K562 (cell line): ENCODE measurements around the gene TUBB4B. TPM values are rescaled to one million over a fixed set of nuclear protein-coding genes. Genes with fewer than 3 reads are reported as not detected.

Source experiments
- FOS ChIP-seq: IDR thresholded peaks from 3 replicates; pipeline ENCODE4 v1.6.1; 2011; ENCODE audit not compliant: insufficient read length; ENCODE audit errors: extremely low read depth
- FOXA3 ChIP-seq, 2 experiments: fragments of 450-650 bp in 1 of 2; sonication (generic) in 1 of 2; formaldehyde crosslinking; IDR thresholded peaks in 1 of 2; conservative IDR thresholded peaks in 1 of 2; 2 replicates each; pipeline versions ENCODE4 v1.4.0 to v1.8.0; 2020 to 2022; ENCODE audit warnings: mild to moderate bottlenecking in 2 of 2, missing genetic modification reagents in 1 of 2
- FOXK1 ChIP-seq: sonication (generic); formaldehyde crosslinking; IDR thresholded peaks from 2 replicates; pipeline ENCODE4 v1.8.0; 2022; ENCODE audit warnings: missing genetic modification reagents, mild to moderate bottlenecking, borderline replicate concordance
- HMGXB4 ChIP-seq: sonication (generic); formaldehyde crosslinking; IDR thresholded peaks from 2 replicates; pipeline ENCODE4 v1.8.1; 2023; ENCODE audit warnings: mild to moderate bottlenecking, missing genetic modification reagents
- NFYB ChIP-seq: IDR thresholded peaks from 2 replicates; pipeline ENCODE4 v1.6.1; 2011; ENCODE audit warnings: mild to moderate bottlenecking, moderate library complexity; ENCODE audit not compliant: insufficient read length; ENCODE audit errors: extremely low read depth
- NONO ChIP-seq, 2 experiments: fragments of 200-400 bp in 1 of 2; fragments of 450-650 bp in 1 of 2; formaldehyde crosslinking in 1 of 2; IDR thresholded peaks; 2 replicates each; pipeline ENCODE4 v1.6.1; 2017; ENCODE audit warnings: low read depth in 2 of 2, mild to moderate bottlenecking in 2 of 2, moderate library complexity in 2 of 2, low read length in 1 of 2
- PHB ChIP-seq: fragments of 250-450 bp; sonication (Bioruptor Pico); IDR thresholded peaks from 2 replicates; pipeline ENCODE4 v1.5.0; 2021
- SUPT5H ChIP-seq: fragments of 450-650 bp; IDR thresholded peaks from 2 replicates; pipeline ENCODE4 v1.6.1; 2016
- TAF1 ChIP-seq: IDR thresholded peaks from 2 replicates; pipeline ENCODE4 v1.6.1; 2011; ENCODE audit warnings: mild to moderate bottlenecking, low read length, moderate library complexity; ENCODE audit not compliant: insufficient read depth, control insufficient read depth, severe bottlenecking; ENCODE audit errors: extremely low read depth
- TARDBP ChIP-seq: fragments of 450-650 bp; IDR thresholded peaks from 2 replicates; pipeline ENCODE4 v1.6.1; 2016
- polyA plus RNA-seq, 8 experiments: library from polyadenylated mRNA; depleted of rRNA in 4 of 8; stranded (reverse) in 5 of 8; unstranded in 3 of 8; fragments of >200 nt; fragmentation: Nextera tagmentation in 2 of 8; fragmentation: Illumina TruSeq in 1 of 8; extraction: Ambion mirVana in 2 of 8; extraction: Trizol in 1 of 8; gene quantifications; 2 replicates each; pipeline versions ENCODE4 v1.2.1 to v1.2.3, GENCODE V29; 2011 to 2014; ENCODE audit warnings: inconsistent platforms in 1 of 8, missing spikeins in 1 of 8
- total RNA-seq, 7 experiments: library from RNA; depleted of rRNA in 6 of 7; stranded (reverse); fragments of >200 nt in 6 of 7; fragmentation: Illumina TruSeq in 2 of 7; extraction: Trizol in 2 of 7; gene quantifications; 2 replicates each; pipeline versions ENCODE4 v1.2.1 to v1.2.3, GENCODE V29; 2011 to 2021; ENCODE audit warnings: low replicate concordance in 1 of 7
- TF ChIP-seq, protein P1 (sequence below): sonication (generic); formaldehyde crosslinking; IDR thresholded peaks from 2 replicates; pipeline ENCODE4 v1.8.0; 2022; ENCODE audit warnings: mild to moderate bottlenecking, missing genetic modification reagents
- TF ChIP-seq, protein P2 (sequence below): fragments of 250-450 bp; sonication (Bioruptor Pico); IDR thresholded peaks from 2 replicates; pipeline ENCODE4 v1.8.0; 2022; ENCODE audit warnings: moderate library complexity, mild to moderate bottlenecking, inconsistent platforms
- TF ChIP-seq, protein P3 (sequence below): fragments of 450-650 bp; formaldehyde crosslinking; IDR thresholded peaks from 2 replicates; pipeline ENCODE4 v1.4.0; 2020; ENCODE audit warnings: mild to moderate bottlenecking, moderate library complexity
- TF ChIP-seq, protein P4 (sequence below): sonication (generic); formaldehyde crosslinking; IDR thresholded peaks from 2 replicates; pipeline ENCODE4 v1.8.0; 2022; ENCODE audit warnings: mild to moderate bottlenecking, missing genetic modification reagents, borderline replicate concordance
- TF ChIP-seq, protein P5 (sequence below): sonication (generic); formaldehyde crosslinking; IDR thresholded peaks from 2 replicates; pipeline ENCODE4 v1.8.0; 2022; ENCODE audit warnings: missing genetic modification reagents, mild to moderate bottlenecking, moderate library complexity, borderline replicate concordance
- TF ChIP-seq, protein P6 (sequence below): IDR thresholded peaks from 2 replicates; pipeline ENCODE4 v1.6.1; 2011; ENCODE audit not compliant: insufficient read length; ENCODE audit errors: extremely low read depth

The TUBB4B gene
- total and polyA plus RNA-seq, 9 of the 15 experiments (the other 6 are each of a cell fraction or from before 2014, with no cell fraction given), result 24.1 to 443 (median 268) TPM

GRCh38 chr9:137240841-137241489 lies at the start of gene TUBB4B (continued):
- TF ChIP-seq HMGXB4 (CRISPR knock-in tag) (0 out of 2 replicates have a peak, but pooled peaks have one; percentile 38), SUPT5H (peak; percentile 100), NFYB (peak; percentile 97), FOS (peak; percentile 100), NONO (IDR thresholded peaks at IDR 0.05; ENCODE audit: low read depth in 2 of 2, low read length in 1 of 2) (peak in 1 of 2 experiments; percentile 92; a peak in 2 of 4 replicates), FOXA3 (CRISPR knock-in tag; conservative IDR thresholded peaks at IDR 0.05 in 1 of 2, IDR thresholded peaks at IDR 0.05 in 1 of 2) (peak in 1 of 2 experiments; percentile 34; a peak in 1 of 4 replicates), PHB (CRISPR knock-in tag) (no peak), TAF1 (peak; percentile 99), FOXK1 (peak; percentile 41; the same call in 1 of the 2 replicates), TARDBP (peak; percentile 42; the same call in 1 of the 2 replicates)
- TF ChIP-seq, protein P1, sequence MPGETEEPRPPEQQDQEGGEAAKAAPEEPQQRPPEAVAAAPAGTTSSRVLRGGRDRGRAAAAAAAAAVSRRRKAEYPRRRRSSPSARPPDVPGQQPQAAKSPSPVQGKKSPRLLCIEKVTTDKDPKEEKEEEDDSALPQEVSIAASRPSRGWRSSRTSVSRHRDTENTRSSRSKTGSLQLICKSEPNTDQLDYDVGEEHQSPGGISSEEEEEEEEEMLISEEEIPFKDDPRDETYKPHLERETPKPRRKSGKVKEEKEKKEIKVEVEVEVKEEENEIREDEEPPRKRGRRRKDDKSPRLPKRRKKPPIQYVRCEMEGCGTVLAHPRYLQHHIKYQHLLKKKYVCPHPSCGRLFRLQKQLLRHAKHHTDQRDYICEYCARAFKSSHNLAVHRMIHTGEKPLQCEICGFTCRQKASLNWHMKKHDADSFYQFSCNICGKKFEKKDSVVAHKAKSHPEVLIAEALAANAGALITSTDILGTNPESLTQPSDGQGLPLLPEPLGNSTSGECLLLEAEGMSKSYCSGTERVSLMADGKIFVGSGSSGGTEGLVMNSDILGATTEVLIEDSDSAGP (CRISPR knock-in tag), result 0 out of 2 replicates have a peak, but pooled peaks have one; percentile 32
- TF ChIP-seq, protein P2, sequence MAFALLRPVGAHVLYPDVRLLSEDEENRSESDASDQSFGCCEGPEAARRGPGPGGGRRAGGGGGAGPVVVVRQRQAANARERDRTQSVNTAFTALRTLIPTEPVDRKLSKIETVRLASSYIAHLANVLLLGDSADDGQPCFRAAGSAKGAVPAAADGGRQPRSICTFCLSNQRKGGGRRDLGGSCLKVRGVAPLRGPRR, result no peak
- TF ChIP-seq, protein P3, sequence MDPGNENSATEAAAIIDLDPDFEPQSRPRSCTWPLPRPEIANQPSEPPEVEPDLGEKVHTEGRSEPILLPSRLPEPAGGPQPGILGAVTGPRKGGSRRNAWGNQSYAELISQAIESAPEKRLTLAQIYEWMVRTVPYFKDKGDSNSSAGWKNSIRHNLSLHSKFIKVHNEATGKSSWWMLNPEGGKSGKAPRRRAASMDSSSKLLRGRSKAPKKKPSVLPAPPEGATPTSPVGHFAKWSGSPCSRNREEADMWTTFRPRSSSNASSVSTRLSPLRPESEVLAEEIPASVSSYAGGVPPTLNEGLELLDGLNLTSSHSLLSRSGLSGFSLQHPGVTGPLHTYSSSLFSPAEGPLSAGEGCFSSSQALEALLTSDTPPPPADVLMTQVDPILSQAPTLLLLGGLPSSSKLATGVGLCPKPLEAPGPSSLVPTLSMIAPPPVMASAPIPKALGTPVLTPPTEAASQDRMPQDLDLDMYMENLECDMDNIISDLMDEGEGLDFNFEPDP (CRISPR knock-in tag), result peak; percentile 64; the same call in 1 of the 2 replicates
- TF ChIP-seq, protein P4, sequence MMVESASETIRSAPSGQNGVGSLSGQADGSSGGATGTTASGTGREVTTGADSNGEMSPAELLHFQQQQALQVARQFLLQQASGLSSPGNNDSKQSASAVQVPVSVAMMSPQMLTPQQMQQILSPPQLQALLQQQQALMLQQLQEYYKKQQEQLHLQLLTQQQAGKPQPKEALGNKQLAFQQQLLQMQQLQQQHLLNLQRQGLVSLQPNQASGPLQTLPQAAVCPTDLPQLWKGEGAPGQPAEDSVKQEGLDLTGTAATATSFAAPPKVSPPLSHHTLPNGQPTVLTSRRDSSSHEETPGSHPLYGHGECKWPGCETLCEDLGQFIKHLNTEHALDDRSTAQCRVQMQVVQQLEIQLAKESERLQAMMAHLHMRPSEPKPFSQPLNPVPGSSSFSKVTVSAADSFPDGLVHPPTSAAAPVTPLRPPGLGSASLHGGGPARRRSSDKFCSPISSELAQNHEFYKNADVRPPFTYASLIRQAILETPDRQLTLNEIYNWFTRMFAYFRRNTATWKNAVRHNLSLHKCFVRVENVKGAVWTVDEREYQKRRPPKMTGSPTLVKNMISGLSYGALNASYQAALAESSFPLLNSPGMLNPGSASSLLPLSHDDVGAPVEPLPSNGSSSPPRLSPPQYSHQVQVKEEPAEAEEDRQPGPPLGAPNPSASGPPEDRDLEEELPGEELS (CRISPR knock-in tag), result peak; percentile 72; the same call in 1 of the 2 replicates
- TF ChIP-seq, protein P5, sequence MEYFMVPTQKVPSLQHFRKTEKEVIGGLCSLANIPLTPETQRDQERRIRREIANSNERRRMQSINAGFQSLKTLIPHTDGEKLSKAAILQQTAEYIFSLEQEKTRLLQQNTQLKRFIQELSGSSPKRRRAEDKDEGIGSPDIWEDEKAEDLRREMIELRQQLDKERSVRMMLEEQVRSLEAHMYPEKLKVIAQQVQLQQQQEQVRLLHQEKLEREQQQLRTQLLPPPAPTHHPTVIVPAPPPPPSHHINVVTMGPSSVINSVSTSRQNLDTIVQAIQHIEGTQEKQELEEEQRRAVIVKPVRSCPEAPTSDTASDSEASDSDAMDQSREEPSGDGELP, result peak; percentile 38
- TF ChIP-seq, protein P6, sequence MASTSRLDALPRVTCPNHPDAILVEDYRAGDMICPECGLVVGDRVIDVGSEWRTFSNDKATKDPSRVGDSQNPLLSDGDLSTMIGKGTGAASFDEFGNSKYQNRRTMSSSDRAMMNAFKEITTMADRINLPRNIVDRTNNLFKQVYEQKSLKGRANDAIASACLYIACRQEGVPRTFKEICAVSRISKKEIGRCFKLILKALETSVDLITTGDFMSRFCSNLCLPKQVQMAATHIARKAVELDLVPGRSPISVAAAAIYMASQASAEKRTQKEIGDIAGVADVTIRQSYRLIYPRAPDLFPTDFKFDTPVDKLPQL, result peak; percentile 93
